GM12892 (cell line): ENCODE measurements around the gene CSN2.

ENCODE experiments used
- POLR2A ChIP-seq: IDR thresholded peaks from 2 replicates; pipeline ENCODE4 v1.6.1; 2011; ENCODE audit warnings: low read depth, low read length, control low read depth
- POLR2AphosphoS5 ChIP-seq: IDR thresholded peaks from 2 replicates; pipeline ENCODE4 v1.6.1; 2011; ENCODE audit warnings: low read depth, low read length, control low read depth
- TAF1 ChIP-seq: IDR thresholded peaks from 2 replicates; pipeline ENCODE4 v1.6.1; 2011; ENCODE audit warnings: low read depth, mild to moderate bottlenecking, control low read depth, low read length, borderline replicate concordance

DNA sequence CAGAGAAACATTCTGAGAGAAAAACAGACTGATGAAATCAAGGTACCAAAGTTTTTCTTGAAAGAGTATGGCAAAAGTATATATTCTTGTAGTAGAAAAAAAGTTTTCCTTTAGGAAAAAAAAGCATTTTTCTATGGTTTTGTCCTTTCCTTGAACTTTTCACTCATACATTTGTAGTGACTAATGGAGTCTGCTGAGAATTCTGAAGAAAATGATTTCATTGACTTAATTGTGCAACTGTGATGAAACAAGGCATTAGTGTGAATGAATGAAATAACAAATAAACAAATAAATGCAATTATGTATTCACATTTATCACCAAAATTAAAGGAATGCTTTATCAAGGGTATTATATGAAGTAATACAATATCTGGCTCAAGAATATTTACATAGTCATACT, 29.0 kb downstream of the CSN2 start:
- TF ChIP-seq POLR2A (no peak), TAF1 (no peak), POLR2AphosphoS5 (no peak)
